ENCODE data around the gene GPAT2. TPM values are rescaled to one million over a fixed set of nuclear protein-coding genes. Genes with fewer than 3 reads are reported as not detected.
"Not testable (repeated sequence)": the region's sequence is repeated elsewhere in the genome, so short reads cannot be mapped to it uniquely, and the experiment has no call there.

Gene GPAT2
- total and polyA plus RNA-seq, 11 donors, result 1.7 to 20.2 (median 5.5) TPM

DNA sequence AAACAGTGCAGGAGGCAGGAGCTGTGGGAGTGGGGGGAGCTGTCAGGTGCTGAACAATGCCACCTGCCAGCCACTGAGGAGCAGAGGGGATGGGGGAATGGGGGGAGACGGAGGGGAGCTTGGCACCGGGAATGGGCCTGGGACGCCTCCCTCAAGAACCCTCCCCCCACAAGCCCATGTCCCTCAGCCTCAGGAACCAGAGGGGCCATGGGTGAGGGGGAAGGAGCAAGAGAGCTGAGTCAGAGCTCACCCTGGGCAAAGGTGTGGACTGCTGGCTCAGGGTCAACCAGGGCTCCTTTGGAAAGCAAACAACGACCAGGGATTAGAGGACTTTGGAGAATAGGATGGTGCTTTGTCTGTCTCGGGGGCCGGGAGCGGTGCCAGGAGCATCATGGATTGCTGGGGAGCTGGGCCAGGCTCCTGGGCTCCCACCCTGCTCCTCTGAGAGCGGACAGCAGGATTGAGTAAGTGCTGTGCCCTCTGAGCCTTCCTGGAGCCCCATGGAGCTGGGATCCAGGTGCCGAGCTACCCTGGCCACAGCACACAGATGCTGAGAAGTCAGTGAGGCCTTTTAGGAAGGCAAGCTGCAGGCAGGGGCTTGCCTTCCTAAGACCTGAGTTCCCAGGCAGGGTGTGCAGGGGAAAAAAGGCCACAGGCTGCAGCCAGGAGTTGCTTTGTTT lies 33.3 kb upstream of the GPAT2 start:
- H3K27me3 ChIP-seq; DNase-seq; H3K27ac ChIP-seq; H3K36me3 ChIP-seq; H3K9me3 ChIP-seq; ATAC-seq; H3K4me3 ChIP-seq; intact Hi-C loops (cut with DNase I): not testable (repeated sequence)
- H3K4me1 ChIP-seq, result peaks cover 0 to 12% (median 1%) of the 10 kb centered on the region in 12 donors
- WGBS, 4 donors, result 81 to 84% (median 83%) methylated on average over 8 to 9 of the region's 9 CpGs

- H3K4me3 ChIP-seq; ATAC-seq; H3K27me3 ChIP-seq; H3K27ac ChIP-seq; H3K4me1 ChIP-seq; DNase-seq; H3K36me3 ChIP-seq; H3K9me3 ChIP-seq; intact Hi-C loops (cut with DNase I): not testable (repeated sequence)
- 83 to 91% (median 90%) methylated on average over 2 of the region's 2 CpGs for WGBS, 4 donors
Observed at GRCh38 chr2:96067098-96067660, 32.5 kb upstream of the GPAT2 start.

DNA sequence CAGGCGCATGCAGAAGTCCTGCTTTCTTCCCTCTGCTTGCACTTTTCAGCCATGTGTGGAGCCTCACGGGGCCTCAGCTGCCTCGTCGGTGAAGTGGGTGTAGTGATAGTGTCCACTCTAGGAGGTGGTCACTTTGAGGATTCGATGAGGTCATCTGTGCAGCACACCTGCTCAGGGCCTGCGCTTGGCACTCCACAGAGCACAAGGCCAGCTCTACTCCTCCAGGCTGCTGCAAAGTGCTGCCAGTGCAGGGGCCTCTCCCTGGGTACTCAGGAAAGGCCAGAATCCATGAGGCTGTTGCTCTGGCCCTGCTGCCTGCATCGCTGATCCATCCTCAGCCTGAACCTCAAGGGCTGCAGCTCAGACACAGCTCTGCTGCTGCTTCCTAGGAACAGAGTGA lies 31.8 kb upstream of the GPAT2 start:
- H3K27me3 ChIP-seq; H3K27ac ChIP-seq; H3K36me3 ChIP-seq; H3K9me3 ChIP-seq; ATAC-seq; H3K4me3 ChIP-seq; DNase-seq; H3K4me1 ChIP-seq; intact Hi-C loops (cut with DNase I): not testable (repeated sequence)
- WGBS, 4 donors, result 82 to 96% (median 96%) methylated on average over 4 to 5 of the region's 7 CpGs; no CpG with 5 or more reads in 1 of the 4 donors

DNA sequence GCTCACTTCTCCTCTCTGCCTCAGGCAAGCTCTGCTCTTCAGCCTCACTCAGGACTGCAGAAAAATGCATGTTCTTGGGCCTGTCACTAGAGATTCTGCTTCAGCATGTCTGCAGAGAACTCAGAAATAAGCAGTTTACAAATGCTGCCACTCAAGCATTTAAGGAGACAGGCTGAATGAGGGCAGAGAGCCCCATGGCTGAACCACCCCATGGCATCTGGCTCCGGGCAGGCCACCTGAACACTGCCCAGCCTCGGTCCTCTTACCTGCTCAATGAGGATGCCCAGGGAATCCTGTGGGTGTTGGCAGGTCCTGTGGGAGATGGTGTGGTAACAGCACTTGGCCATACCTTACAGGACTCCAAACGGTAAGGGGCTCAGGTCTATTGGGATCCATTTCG lies 31.2 kb upstream of the GPAT2 start:
- ATAC-seq, H3K9me3 ChIP-seq, DNase-seq, H3K4me1 ChIP-seq, H3K27me3 ChIP-seq, H3K27ac ChIP-seq, H3K36me3 ChIP-seq, H3K4me3 ChIP-seq: not testable (repeated sequence)
- intact Hi-C loops (cut with DNase I), result loop anchor here in 1 of 10 donors (2.0 kb wide), 1 partner anchor 51 kb away; the partner anchor contains the start of gene ADRA2B
- WGBS, 4 donors, result 88 to 95% (median 90%) methylated on average over 2 to 4 of the region's 4 CpGs

DNA sequence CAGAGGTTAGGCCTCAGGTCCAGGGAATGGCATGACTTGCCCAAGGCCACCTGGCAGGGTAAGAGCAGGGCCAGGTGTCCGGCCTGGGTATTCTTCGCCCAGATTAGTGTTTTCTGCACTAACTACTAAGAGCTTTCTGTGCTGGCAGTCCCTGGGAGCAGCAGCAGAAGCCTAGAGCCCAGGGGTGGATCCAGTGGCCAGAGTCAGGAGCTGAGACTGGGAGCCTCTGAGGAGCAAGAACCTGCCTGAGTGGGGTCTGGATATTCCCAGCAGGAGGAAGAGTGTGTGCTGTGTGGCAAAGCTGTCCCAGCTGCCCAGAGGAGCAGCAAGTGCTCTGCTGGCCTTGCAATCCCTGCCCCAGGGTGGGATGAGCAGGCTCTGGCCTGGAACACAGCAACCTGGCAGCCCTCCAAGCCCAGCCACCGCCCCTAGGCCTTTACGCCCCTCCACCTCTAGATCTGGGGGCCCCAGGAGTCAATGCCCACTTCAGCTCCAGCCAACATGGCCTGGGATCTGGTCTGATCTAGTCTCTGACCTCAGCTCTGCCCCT lies 30.7 kb upstream of the GPAT2 start:
- peaks cover 0 to 5% (median 0%) of the 10 kb centered on the region in 12 donors for H3K4me1 ChIP-seq
- intact Hi-C loops (cut with DNase I), result loop anchor here in 1 of 10 donors (2.0 kb wide), 1 partner anchor 51 kb away; the partner anchor contains the start of gene ADRA2B
- 74 to 100% (median 87%) methylated on average over 1 to 4 of the region's 4 CpGs for WGBS, 4 donors
- H3K27me3 ChIP-seq, result no peaks in the 10 kb centered on the region
- TF ChIP-seq POLR2A (IDR thresholded peaks at IDR 0.05) (no peak), CTCF (IDR thresholded peaks at IDR 0.05) (no peak)
- no peak overlapping the region for H3K27ac ChIP-seq
- ATAC-seq, result no peak
- DNase-seq, result no peak
- H3K9me3 ChIP-seq, result no peaks in the 10 kb centered on the region
- no peaks in the 10 kb centered on the region for H3K36me3 ChIP-seq
- H3K4me3 ChIP-seq, result no peak overlapping the region

GRCh38 chr2:96064760-96065159 lies 30.0 kb upstream of the GPAT2 start:
- H3K27ac ChIP-seq, H3K36me3 ChIP-seq, H3K4me3 ChIP-seq, ATAC-seq, DNase-seq, H3K9me3 ChIP-seq, H3K4me1 ChIP-seq, H3K27me3 ChIP-seq: not testable (repeated sequence)
- intact Hi-C loops (cut with DNase I), result loop anchor here in 1 of 10 donors (2.0 kb wide), 1 partner anchor 52 kb away; the partner anchor contains the start of gene ADRA2B

- H3K27me3 ChIP-seq, H3K9me3 ChIP-seq, ATAC-seq, DNase-seq, H3K36me3 ChIP-seq, H3K4me3 ChIP-seq, H3K27ac ChIP-seq, H3K4me1 ChIP-seq: not testable (repeated sequence)
- 92 to 100% (median 94%) methylated on average over 1 to 2 of the region's 3 CpGs for WGBS, 4 donors
- intact Hi-C loops (cut with DNase I), result loop anchor here in 1 of 10 donors (2.0 kb wide), 1 partner anchor 53 kb away; the partner anchor contains the start of gene ADRA2B
Observed at GRCh38 chr2:96064047-96064675, 29.4 kb upstream of the GPAT2 start.

Data from heart left ventricle (tissue), 16 donors.